D721Med (cell line): ENCODE measurements around the gene TRNP1.
"Not testable (repeated sequence)": the region's sequence is repeated elsewhere in the genome, so short reads cannot be mapped to it uniquely, and the experiment has no call there.

ENCODE experiments used
- DNase-seq: peaks from one replicate; pipeline ENCODE4 v3.0.0; 2011; ENCODE audit warnings: low spot score; ENCODE audit not compliant: insufficient read length
- FAIRE-seq: peaks from 2 replicates; lab custom pipeline; 2011; peaks lifted over from hg19 to GRCh38; lab: Jason Lieb, UNC
- CTCF ChIP-seq: IDR thresholded peaks from 2 replicates; pipeline ENCODE4 v1.5.1; 2012; ENCODE audit warnings: mild to moderate bottlenecking, control low read depth; ENCODE audit not compliant: insufficient read depth; ENCODE audit errors: missing control alignments

TRNP1 gene

GRCh38 chr1:26993237-26994019 lies at the start of gene TRNP1:
Gene TRNP1 (plus strand): TSS chr1:26993692. CDS start chr1:26993787, 95 bp downstream.
- FAIRE-seq = no peak
- no peak for TF ChIP-seq CTCF
- DNase-seq = peak; percentile 79

GRCh38 chr1:26945138-26945537 lies 48.4 kb upstream of the TRNP1 start:
- DNase-seq (no peak), FAIRE-seq (no peak)
- TF ChIP-seq CTCF = no peak

- DNase-seq (no peak), FAIRE-seq (no peak)
- TF ChIP-seq CTCF = no peak
Observed at GRCh38 chr1:26945728-26946127, 47.8 kb upstream of the TRNP1 start.

DNA sequence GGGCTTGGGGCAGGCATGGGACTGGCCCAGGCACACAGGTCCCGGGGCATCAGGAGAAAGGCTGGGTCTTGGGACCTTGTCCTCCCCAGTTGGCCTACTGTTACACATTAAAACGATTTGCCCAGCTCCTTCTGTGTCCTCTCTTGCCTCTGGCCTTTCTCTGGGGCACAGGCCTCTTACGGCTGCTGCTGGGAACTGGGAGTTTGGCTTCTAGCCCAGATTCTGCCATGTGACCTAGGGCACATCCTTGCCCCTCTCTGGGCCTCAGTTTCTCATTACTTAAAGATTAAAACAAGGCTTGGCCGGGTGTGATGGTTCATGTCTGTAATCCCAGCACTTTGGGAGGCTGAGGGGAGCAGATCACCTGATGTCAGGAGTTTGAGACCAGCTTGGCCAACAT lies 47.2 kb upstream of the TRNP1 start:
- DNase-seq (no peak), FAIRE-seq (no peak)
- no peak for TF ChIP-seq CTCF

DNA sequence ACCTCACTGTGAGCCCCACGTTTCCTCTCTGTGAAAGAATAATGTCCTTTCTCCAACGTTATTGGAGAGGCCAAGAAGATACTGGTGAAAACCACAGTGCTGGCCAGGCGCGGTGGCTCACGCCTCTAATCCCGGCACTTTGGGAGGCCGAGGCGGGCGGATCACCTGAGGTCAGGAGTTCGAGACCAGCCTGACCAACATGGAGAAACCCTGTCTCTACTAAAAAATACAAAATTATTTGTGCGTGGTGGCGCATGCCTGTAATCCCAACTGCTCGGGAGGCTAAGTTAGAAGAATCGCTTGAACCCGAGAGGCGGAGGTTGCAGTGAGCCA lies 44.8 kb upstream of the TRNP1 start:
- not testable (repeated sequence) for FAIRE-seq, DNase-seq

GRCh38 chr1:26949266-26949925 lies 44.1 kb upstream of the TRNP1 start:
- FAIRE-seq (no peak), DNase-seq (no peak)

DNA sequence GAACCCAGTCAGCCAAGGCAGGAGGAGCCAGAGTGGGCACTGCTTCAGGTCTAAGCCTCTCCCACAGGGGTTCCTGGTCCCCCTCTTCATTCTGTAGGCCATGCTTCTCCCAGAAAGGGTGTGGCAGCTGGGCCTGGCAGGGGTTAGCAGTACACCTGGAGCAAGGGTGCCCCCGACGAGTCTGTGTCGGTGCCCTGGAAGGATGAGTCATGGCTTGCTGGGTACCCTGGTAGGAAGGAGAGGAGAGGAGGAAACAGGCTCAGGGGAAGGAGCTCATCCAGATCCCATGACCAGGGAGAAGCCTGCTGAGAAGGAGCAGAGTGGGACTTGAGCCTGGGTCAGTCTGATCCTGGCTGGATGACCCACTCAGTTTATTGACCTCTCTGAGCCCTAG lies 43.6 kb upstream of the TRNP1 start:
- no peak for DNase-seq
- no peak for TF ChIP-seq CTCF
- no peak for FAIRE-seq

More at GRCh38 chr1:26949266-26949925, 44.1 kb upstream of the TRNP1 start:
- no peak for TF ChIP-seq CTCF
